HG02884 (cell line): ENCODE measurements around the gene PHACTR4.
A peak's percentile ranks its signal among the peaks of the same experiment; 100 is the strongest.
"Not testable (repeated sequence)": the region's sequence is repeated elsewhere in the genome, so short reads cannot be mapped to it uniquely, and the experiment has no call there.

ENCODE experiments used
- ATAC-seq: cut with Tn5 transposase; IDR thresholded peaks from one replicate; pipeline ENCODE4 v1.9.1; 2021; ENCODE audit warnings: mild to moderate bottlenecking, moderate library complexity; ENCODE audit not compliant: unreplicated experiment

The PHACTR4 gene

GRCh38 chr1:28482138-28482537 lies 112.6 kb downstream of the PHACTR4 start:
- ATAC-seq = no peak

- ATAC-seq = no peak
Observed at GRCh38 chr1:28482702-28483101, 113.2 kb downstream of the PHACTR4 start.

GRCh38 chr1:28494737-28495136 lies 125.2 kb downstream of the PHACTR4 start:
- no peak for ATAC-seq

- ATAC-seq = no peak
Observed at GRCh38 chr1:28499553-28499952, 130.0 kb downstream of the PHACTR4 start.

- ATAC-seq = no peak
Observed at GRCh38 chr1:28501925-28502324, 132.4 kb downstream of the PHACTR4 start.

- no peak for ATAC-seq
Observed at GRCh38 chr1:28503117-28503516, 133.6 kb downstream of the PHACTR4 start.

- ATAC-seq = peak; percentile 74
Observed at GRCh38 chr1:28505406-28506187, 136.1 kb downstream of the PHACTR4 start, which contains the start of gene RCC1. Gene RCC1 (plus strand): TSS chr1:28506043. CDS start chr1:28529867, 23,824 bp downstream.

GRCh38 chr1:28506907-28507246 lies 137.3 kb downstream of the PHACTR4 start:
- ATAC-seq = no peak

GRCh38 chr1:28507247-28507645 lies 137.7 kb downstream of the PHACTR4 start:
- no peak for ATAC-seq

GRCh38 chr1:28507646-28508434 lies 138.3 kb downstream of the PHACTR4 start:
- ATAC-seq = no peak

- no peak for ATAC-seq
Observed at GRCh38 chr1:28508435-28508754, 138.9 kb downstream of the PHACTR4 start.

GRCh38 chr1:28509705-28510272 lies 140.2 kb downstream of the PHACTR4 start:
- ATAC-seq = no peak

GRCh38 chr1:28510273-28510969 lies 140.9 kb downstream of the PHACTR4 start:
- ATAC-seq = no peak

- ATAC-seq = no peak
Observed at GRCh38 chr1:28510970-28511440, 141.5 kb downstream of the PHACTR4 start.

- ATAC-seq = no peak
Observed at GRCh38 chr1:28512058-28512611, 142.6 kb downstream of the PHACTR4 start.

- ATAC-seq = not testable (repeated sequence)
Observed at GRCh38 chr1:28514445-28514933, 144.9 kb downstream of the PHACTR4 start.

GRCh38 chr1:28516518-28516956 lies 147.0 kb downstream of the PHACTR4 start:
- ATAC-seq = no peak

GRCh38 chr1:28517649-28517999 lies 148.1 kb downstream of the PHACTR4 start:
- ATAC-seq = no peak

- no peak for ATAC-seq
Observed at GRCh38 chr1:28518000-28518744, 148.6 kb downstream of the PHACTR4 start.

GRCh38 chr1:28518745-28519341 lies 149.3 kb downstream of the PHACTR4 start:
- ATAC-seq = no peak
